ENCODE measurements around the gene PCCA.
"Not testable (repeated sequence)": the region's sequence is repeated elsewhere in the genome, so short reads cannot be mapped to it uniquely, and the experiment has no call there.

The PCCA gene

GRCh38 chr13:100314132-100314910 is 225.4 kb downstream of the PCCA start:
- DNase-seq, result no peak

DNA sequence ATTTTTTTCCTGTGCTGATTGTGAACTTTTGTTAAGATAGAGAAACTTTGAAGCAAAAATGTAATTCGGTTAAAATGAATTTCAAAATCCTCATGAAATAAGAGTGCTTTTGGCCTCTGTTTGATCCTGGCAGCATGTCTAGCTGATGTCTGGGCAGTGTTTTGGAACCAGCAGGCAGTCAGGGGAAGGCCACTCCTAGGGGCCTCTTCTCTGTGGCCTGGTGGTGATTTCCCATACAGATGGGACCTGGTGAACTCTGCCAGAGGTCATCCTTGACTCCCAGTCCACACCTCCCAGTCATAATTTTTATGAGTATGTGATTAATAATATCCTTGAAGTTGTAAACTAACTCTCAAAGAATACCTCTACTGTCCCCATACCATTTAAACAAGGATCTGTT is 226.6 kb downstream of the PCCA start:
- DNase-seq, result no peak

GRCh38 chr13:100318473-100318872 is 229.6 kb downstream of the PCCA start:
- DNase-seq, result not testable (repeated sequence)

DNA sequence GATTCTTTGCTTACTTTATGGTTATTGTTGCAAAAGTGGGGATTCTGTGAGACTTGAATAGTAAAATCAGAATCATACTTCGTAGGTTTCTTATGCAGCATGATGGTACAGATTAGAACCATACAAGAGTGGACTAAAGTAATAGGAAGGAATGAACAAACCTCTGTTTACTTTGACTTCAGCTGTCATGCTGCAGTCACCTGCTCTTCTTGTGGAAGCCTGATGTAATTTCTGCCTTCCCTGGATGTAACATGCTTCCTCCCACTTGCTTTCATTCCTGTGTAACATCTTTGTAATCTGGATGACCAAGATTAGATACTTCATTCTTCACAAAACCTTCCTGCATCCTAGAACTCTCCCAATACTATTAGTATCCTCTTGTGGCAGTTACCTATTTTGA is 235.0 kb downstream of the PCCA start:
- no peak for DNase-seq

- no peak for DNase-seq
Measured at GRCh38 chr13:100330662-100331061, 241.8 kb downstream of the PCCA start.

DNA sequence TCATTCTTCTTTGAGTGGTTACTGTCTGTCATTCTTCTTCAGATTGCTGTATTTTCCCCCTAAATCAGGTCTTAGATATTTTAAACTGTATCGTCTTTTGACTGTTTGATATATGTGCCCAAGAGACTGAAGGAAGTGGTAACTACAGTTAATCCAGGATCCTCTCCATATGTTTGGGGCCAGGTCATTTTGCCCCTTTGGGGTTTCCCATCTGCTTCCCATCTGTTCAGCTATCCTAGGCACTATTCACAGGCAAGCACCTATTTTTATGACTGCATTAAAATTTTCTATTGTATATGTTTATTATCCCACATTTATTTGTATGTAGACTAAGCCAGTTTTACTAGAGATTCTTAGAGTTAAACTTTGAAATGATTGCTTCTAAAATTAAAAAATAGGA is 244.2 kb downstream of the PCCA start:
- no peak for DNase-seq

GRCh38 chr13:100334214-100334613 is 245.3 kb downstream of the PCCA start:
- no peak for DNase-seq

- no peak for DNase-seq
Measured at GRCh38 chr13:100336795-100337516, 248.1 kb downstream of the PCCA start.

- DNase-seq, result no peak
Measured at GRCh38 chr13:100338275-100338674, 249.4 kb downstream of the PCCA start.

- no peak for DNase-seq
Measured at GRCh38 chr13:100339411-100339940, 250.6 kb downstream of the PCCA start.

- DNase-seq, result no peak
Measured at GRCh38 chr13:100340865-100341264, 252.0 kb downstream of the PCCA start.

DNA sequence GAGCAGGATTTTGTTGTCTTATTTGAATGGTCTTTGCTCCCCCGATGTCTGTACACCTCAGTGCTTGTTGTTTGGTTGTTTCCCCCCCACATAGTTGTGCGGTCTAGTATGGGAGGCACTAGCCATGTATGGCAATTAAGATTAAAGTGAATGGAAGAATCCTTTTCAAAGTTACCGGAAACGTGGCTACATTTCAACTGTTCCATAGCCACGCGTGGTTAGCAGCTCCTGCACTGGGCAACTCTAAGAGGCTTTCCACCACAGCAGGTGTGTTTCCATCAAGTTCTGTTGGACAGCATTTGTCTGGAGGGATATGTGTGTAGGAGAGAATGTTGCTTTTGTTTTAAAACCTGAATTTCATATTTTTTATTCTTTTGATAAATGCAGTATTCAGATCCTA is 252.4 kb downstream of the PCCA start:
- DNase-seq, result no peak

- DNase-seq, result no peak
Measured at GRCh38 chr13:100344544-100344943, 255.7 kb downstream of the PCCA start.

DNA sequence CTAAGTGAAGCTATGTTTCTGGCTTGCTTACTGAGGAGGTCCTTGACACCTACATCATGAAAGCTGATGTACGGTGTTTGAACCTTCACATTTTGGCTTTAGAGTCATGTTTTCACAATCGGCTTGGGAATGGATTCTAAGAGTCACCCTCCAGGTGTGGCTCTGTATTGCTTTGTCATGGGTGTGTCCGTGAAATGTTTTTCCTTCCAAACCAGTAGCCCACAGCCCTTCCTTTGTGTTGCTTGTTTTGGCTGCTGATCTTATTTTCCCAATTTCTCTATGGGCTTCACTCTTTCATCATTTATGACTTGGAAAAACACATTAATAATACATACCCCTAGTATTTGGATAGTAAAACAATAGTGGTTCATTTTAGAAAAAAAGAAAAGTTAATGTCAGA is 259.1 kb downstream of the PCCA start:
- DNase-seq, result no peak

DNA sequence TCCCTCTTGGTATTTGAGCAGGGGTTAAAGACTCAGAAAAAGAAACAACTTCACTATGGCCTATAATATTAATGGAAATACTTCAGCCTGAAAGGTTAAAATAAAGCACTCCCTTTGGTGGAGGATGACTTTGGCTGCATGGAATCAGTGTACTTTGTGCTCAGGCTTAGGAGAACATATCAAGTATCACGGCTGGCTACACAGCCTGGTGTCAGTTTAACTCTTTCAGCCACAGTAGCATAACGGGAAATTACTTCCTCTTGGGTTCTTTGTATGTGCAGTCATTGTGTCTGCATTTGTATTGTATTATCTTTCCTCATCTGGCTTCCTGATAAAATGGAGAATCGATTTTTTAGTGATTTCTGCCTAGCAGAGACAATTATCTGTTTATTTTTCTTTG is 260.7 kb downstream of the PCCA start:
- DNase-seq, result no peak

GRCh38 chr13:100350601-100351000 is 261.7 kb downstream of the PCCA start:
- DNase-seq, result no peak

- DNase-seq, result no peak
Measured at GRCh38 chr13:100356426-100356825, 267.5 kb downstream of the PCCA start.

DNA sequence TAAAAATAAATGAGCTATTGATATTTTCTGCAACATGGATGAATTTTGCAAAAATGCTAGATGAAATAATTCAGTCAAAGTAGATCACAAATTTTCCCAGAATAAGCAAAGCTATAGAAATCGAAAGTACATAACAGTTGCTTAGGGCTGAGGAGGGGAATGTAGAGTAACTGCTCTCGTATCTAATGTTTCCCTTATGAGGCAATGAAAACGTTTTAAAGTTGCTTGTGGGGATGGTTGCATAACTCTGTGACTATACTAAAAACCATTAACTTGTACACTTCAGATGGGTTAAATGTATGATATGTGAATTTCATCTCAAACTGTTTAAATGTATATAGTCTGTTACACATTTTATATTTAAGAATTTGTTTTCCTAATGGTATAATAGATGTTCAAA is 268.0 kb downstream of the PCCA start:
- no peak for DNase-seq

DNA sequence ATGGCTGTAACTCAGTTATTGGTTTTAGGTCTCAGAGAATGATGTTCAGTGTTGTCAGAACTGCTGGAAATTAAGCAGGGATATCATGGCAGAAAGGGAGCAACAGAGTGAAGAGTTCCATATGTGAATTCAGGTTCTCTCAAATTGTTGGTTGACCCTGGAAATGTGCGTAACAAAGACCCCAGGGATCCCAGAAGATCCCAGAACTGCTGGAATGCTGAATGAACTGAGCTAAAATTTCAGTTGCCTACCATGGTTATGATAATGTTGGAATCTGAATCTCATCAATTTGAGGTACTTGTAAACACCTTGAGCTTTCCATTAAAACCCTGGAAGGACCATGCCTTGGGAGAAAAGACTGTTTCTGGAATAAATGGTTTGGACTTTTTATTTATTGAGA is 268.9 kb downstream of the PCCA start:
- no peak for DNase-seq

DNA sequence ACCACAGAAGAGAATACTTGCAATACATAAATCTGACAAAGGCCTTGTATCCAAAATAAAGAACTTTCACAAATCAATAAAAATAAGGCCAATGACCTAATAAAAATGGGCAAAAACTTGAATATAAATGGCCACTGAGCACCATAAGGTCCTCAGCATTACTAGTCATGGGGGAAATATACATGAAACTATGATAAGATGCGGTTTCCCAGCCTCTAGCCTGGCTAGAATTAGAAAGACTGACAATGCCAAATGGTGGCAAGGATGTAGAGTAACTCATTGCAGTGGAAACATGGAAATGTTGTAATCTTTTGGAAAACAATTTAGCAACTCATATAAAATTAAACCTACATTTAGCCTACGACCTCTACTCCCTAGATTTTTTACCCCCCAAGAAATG is 272.6 kb downstream of the PCCA start:
- DNase-seq, result no peak

GRCh38 chr13:100362371-100362770 is 273.5 kb downstream of the PCCA start:
- DNase-seq, result no peak

DNA sequence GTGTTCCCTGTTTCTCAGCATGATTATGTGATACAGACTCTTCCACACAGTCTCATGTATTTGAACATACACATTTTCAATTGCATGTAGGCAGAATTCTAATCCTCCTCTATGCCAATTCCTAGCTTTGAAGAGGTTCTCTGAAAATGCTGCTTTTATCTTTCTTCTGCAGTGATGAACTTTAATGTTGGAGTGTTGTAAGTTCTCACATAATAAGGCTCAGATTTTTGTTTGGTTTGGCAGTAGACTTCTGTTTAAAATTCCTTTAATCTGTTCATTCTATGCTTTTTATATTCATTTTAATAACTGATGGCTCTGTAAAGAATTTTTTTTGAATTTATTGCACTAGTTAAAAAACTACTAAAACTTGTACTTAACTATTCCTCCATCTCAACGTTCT is 273.9 kb downstream of the PCCA start:
- no peak for DNase-seq

DNA sequence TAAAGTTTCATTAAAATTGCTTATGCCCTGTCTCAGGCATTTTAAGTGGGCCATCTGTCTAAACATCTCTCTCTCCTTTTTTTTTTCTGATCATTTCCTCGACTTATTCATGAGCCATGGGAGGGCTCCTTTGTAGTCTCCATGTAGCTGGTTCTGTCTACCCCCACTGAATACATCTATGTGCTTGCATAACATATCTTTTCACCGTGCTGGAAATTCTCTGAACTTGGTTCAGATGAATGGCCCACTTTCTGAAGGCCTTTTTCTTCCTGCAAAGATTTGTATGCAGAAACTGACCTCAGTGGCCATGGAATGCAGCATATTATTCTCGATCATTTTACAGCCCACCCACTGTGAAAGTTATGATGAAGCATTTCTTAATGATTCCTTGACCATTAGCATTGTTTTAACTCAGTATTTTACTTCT is 274.4 kb downstream of the PCCA start:
- no peak for DNase-seq

DNA sequence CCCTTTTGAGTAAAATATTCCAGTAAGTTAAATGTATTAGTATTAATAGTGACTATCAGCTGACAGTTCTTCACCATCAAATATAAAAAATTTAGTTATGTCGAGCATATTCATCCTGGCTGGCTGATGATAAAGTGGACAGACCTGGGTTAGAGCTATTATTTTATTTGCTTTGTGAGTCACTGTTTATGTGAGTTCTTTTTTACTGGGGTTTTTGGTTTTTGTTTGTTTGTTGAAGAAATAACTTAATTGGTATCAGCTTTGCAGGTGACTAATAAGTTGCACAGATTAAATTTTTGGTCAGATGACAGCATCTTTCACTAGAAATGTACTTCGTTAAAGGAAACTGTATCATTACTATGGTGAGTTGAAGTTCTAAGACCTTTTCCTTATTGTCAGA is 275.0 kb downstream of the PCCA start:
- DNase-seq, result no peak
